Stimulated activated naive CD8-positive, alpha-beta T cell treated with anti-CD3 and anti-CD28 coated beads, Interleukin-15, Interleukin-2, amounts not matched to agents 100 ng/mL and 50 ng/mL, for 24 hours (primary cell): Measurements from ENCODE around the gene ZNF700.
A peak's percentile ranks its signal among the peaks of the same experiment; 100 is the strongest.
"Not testable (repeated sequence)": the region's sequence is repeated elsewhere in the genome, so short reads cannot be mapped to it uniquely, and the experiment has no call there.

Experiments used
- H3K27ac Mint-ChIP-seq: one replicate; pipeline ENCODE4 v1.8.0; 2021; ENCODE audit warnings: mild to moderate bottlenecking, mixed read lengths
- H3K27me3 Mint-ChIP-seq: one replicate; pipeline ENCODE4 v1.8.0; 2021; ENCODE audit warnings: mixed read lengths
- H3K36me3 Mint-ChIP-seq: one replicate; pipeline ENCODE4 v1.8.0; 2021; ENCODE audit warnings: low read depth, mixed read lengths
- H3K4me1 Mint-ChIP-seq: one replicate; pipeline ENCODE4 v1.8.0; 2021; ENCODE audit warnings: low read depth, mixed read lengths
- H3K4me3 Mint-ChIP-seq: one replicate; pipeline ENCODE4 v1.8.0; 2021; ENCODE audit warnings: mild to moderate bottlenecking, mixed read lengths
- H3K9me3 Mint-ChIP-seq: one replicate; pipeline ENCODE4 v1.8.0; 2021; ENCODE audit warnings: mixed read lengths

ZNF700 gene

DNA sequence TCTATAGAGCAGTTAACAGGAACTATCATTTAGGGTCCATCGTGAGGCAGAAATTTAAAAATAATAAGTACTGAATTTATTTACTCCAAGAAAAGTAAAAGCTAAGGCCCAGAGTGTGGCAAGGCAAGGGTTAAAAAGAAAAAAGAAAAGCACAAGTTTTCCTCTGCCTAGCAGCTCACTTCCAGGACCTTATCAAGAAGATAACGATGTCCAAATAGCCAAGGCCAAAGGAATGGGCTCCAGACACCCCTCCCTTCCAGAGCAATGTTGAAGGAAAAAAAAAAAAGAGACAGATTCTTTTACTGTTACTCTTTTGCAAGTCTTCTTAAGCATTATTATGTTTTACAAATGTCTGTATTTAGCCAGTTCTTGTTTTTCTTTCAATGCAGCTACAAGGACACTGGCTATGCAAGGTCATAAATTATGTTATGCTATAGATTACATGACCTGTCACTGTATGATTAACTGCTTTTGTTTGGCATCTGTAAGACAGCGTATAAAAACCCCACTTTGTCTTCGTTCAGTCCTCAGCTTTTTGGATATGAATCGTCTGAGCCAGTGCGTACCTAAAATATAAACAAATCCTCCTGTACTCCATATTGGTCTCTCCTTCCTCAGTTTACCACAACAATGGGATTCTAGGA lies 2.9 kb upstream of the ZNF700 start:
- H3K27ac Mint-ChIP-seq, result no peak overlapping the region
- peaks cover 34% of the 10 kb centered on the region for H3K4me1 Mint-ChIP-seq
- no peak overlapping the region for H3K4me3 Mint-ChIP-seq
- peaks cover 4% of the 10 kb centered on the region for H3K9me3 Mint-ChIP-seq
- H3K27me3 Mint-ChIP-seq, result no peaks in the 10 kb centered on the region
- peaks cover 5% of the 10 kb centered on the region for H3K36me3 Mint-ChIP-seq

DNA sequence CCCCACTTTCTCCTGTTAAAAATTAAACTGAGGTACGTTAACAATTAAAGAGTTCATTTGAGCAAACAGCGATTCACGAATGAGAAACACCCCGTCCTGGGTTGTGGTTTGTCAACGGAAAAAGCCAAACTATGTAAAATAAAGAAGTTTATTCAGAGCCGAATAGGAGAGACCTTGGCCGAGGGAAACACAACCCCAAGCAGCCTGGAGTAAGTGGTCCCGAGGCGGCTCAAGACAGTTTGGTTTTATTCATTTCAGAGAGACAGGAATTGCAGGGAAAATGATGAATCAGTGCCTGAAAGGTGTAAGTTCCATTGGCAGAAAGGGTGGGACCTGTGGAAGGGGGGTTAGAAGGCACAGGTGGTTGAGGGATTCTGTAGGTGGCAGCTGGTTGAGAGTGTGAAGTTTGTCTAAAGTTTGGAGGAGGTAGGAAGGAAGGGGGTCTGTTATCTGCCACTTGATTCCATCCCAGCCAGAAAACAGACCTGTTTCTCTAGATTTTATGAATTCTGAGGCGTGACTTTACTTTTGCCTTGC lies 812 bp downstream of the ZNF700 start:
- H3K27me3 Mint-ChIP-seq, H3K9me3 Mint-ChIP-seq: not testable (repeated sequence)
- Mint-ChIP-seq H3K36me3 (peaks cover 27% of the 10 kb centered on the region), H3K27ac (peak overlapping the region; percentile 92), H3K4me1 (peaks cover 57% of the 10 kb centered on the region), H3K4me3 (peak overlapping the region; percentile 98)

DNA sequence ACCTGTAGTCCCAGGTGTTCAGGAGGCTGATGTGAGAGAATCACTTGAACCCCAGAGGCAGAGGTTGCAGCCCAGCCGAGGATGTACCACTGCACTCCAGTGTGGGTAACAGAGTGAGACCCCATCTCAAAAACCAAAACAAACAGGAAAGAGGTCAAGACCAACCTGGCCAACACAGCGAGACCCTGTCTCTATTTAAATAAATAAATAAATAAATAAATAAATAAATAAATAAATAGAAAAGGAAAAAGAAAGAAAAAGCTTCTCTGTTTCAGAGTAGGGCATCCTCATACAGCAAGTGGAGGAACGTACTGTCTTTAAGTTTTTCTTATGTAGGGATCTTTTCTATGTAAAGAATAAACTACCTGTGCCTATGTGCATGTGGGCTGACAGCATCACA lies 2.3 kb downstream of the ZNF700 start:
- H3K4me3 Mint-ChIP-seq, result peak overlapping the region; percentile 10
- peaks cover 66% of the 10 kb centered on the region for H3K4me1 Mint-ChIP-seq
- no peaks in the 10 kb centered on the region for H3K9me3 Mint-ChIP-seq
- no peaks in the 10 kb centered on the region for H3K27me3 Mint-ChIP-seq
- no peak overlapping the region for H3K27ac Mint-ChIP-seq
- H3K36me3 Mint-ChIP-seq, result peaks cover 36% of the 10 kb centered on the region

DNA sequence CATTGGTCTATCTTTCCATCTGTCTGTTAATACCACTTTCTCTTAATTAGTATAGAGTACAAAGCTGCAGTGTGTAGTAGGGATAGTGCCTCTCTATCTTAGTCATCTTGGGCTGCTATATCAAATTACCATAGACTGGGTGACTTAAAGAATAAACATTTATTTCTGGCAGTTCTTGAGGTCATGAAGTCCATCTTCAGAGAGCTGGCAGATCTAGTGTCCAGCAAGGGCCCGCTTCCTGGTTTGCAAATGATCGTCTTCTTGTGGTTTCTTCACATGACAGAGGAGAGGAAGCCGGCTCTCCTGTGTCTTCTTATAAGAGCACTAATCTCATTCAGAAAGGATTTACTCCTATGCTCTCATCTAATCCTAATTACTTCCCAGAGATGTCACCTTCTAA lies 6.1 kb downstream of the ZNF700 start:
- H3K36me3 Mint-ChIP-seq, result peaks cover 63% of the 10 kb centered on the region
- no peaks in the 10 kb centered on the region for H3K9me3 Mint-ChIP-seq
- no peak overlapping the region for H3K27ac Mint-ChIP-seq
- H3K4me3 Mint-ChIP-seq, result no peak overlapping the region
- peaks cover 43% of the 10 kb centered on the region for H3K4me1 Mint-ChIP-seq
- no peaks in the 10 kb centered on the region for H3K27me3 Mint-ChIP-seq

DNA sequence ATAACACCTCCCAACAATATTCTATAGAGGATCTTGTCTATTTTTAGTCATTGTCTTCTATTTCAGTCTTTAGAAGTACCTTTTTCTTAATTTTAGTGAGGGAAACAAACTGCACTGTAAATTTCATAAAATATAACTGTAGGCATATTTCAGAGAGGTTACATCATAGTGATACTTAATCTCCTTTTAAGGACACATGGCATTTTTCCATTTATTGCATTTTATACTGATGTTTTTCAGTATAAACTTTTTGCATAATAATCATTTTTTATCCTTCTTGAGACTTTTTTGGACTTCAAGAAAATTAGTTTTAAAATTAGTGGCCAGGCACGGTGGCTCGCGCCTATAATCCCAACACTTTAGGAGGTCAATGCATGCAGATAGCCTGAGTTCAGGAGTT lies 6.6 kb downstream of the ZNF700 start:
- H3K4me3 Mint-ChIP-seq, result no peak overlapping the region
- H3K36me3 Mint-ChIP-seq, result peaks cover 67% of the 10 kb centered on the region
- no peak overlapping the region for H3K27ac Mint-ChIP-seq
- peaks cover 39% of the 10 kb centered on the region for H3K4me1 Mint-ChIP-seq
- no peaks in the 10 kb centered on the region for H3K9me3 Mint-ChIP-seq
- no peaks in the 10 kb centered on the region for H3K27me3 Mint-ChIP-seq

DNA sequence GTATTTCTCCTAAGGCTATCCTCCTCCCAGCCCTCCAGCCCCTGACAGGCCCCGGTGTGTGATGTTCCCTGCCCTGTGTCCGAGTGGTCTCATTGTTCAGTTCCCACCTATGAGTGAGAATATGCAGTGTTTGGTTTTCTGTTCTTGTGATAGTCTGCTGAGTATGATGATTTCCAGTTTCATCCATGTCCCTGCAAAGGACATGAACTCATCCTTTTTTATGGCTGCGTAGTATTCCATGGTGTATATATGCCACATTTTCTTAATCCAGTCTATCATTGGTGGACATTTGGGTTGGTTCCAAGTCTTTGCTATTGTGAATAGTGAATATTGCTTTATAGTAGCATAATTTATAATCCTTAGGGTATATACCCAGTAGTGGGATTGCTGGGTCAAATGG lies 10.9 kb downstream of the ZNF700 start:
- H3K36me3 Mint-ChIP-seq, result peaks cover 75% of the 10 kb centered on the region
- H3K9me3 Mint-ChIP-seq, H3K27me3 Mint-ChIP-seq, H3K27ac Mint-ChIP-seq, H3K4me3 Mint-ChIP-seq: not testable (repeated sequence)
- peaks cover 14% of the 10 kb centered on the region for H3K4me1 Mint-ChIP-seq

DNA sequence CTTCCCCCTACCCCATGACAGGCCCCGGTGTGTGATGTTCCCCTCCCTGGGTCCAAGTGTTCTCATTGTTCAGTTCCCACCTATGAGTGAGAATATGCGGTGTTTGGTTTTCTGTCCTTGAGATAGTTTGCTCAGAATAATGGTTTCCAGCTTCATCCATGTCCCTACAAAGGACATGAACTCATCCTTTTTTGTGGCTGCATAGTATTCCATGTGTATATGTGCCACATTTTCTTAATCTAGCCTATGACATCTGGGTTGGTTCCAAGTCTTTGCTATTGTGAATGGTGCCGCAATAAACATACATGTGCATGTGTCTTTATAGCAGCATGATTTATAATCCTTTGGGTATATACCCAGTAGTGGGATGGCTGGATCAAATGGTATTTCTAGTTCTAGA lies 13.5 kb downstream of the ZNF700 start:
- H3K36me3 Mint-ChIP-seq, result peaks cover 83% of the 10 kb centered on the region
- not testable (repeated sequence) for H3K4me3 Mint-ChIP-seq, H3K4me1 Mint-ChIP-seq, H3K27me3 Mint-ChIP-seq, H3K27ac Mint-ChIP-seq
- H3K9me3 Mint-ChIP-seq, result peaks cover 19% of the 10 kb centered on the region

DNA sequence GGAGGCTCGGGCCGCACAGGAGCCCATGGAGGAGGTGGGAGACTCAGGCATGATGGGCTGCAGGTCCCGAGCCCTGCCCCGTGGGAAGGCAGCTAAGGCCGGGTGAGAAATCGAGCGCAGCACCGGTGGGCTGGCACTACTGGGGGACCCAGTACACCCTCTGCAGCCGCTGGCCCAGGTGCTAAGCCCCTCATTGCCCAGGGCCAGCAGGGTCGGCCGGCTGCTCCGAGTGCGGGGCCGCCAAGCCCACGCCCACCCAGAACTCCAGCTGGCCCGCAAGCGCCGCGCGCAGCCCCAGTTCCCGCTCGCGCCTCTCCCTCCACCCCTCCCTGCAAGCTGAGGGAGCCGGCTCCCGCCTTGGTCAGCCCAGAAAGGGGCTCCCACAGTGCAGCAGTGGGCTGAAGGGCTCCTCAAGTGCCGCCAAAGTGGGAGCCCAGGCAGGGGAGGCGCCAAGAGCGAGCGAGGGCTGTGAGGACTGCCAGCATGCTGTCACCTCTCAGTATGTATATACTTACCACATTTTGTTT lies 16.5 kb downstream of the ZNF700 start:
- H3K9me3 Mint-ChIP-seq, result peaks cover 27% of the 10 kb centered on the region

DNA sequence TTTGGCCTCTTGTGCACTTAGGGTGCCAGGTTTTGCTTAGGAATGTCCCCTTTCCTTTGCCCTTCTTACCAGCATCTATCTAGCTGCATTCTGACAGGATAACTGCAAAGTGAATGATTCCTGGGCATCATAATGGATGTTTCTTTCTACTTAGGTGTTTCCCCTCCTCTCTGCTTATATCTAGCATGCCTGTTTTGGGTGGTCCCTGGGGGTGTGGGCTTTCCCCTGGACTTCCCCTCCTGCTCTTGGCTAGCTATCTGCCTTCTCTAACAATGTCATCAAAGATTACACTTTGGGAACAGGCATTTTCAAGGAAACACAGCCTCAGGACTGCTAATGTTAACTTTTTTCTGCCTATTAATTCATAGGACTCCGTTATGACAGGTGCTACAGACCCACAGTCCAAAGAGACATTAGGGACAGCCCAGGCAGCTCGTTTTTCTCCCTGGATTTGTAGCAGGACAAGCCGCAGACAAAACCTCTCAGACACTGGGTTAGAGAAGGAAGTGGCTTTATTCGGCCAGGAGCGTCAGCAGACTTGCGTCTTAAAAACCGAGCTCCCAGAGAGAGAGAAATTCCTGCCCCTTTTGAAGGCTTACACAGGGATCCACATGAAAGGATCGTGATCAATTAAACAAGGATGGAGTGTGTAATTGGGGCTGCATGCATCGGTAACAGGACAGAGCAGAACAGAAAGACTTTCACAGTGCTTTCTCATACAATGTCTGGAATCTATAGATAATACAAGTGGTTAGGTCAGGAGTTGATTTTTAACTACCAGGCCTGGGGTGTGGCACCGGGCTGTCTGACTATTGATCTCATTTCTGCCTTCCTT lies 17.3 kb downstream of the ZNF700 start:
- Mint-ChIP-seq H3K36me3 (peaks cover 89% of the 10 kb centered on the region), H3K4me3 (no peak overlapping the region), H3K9me3 (peaks cover 28% of the 10 kb centered on the region)

More for the DNA sequence above, 16.5 kb downstream of the ZNF700 start:
- not testable (repeated sequence) for H3K27me3 Mint-ChIP-seq, H3K4me1 Mint-ChIP-seq, H3K4me3 Mint-ChIP-seq, H3K27ac Mint-ChIP-seq
- H3K36me3 Mint-ChIP-seq, result peaks cover 89% of the 10 kb centered on the region

DNA sequence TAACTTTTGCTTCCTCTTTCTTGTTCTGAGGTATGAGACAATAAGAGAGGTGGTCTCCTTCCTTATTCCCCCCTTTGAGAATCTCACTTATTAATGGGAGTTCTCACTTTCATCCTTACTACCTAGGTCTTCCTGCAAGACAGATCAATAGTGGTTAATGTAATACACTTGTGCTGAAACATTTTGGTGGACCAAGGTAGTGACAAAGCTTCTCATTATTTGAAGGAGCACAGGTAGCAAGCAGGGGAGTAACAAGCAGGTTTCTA lies 17.9 kb downstream of the ZNF700 start:
- H3K27ac Mint-ChIP-seq, result no peak overlapping the region
- H3K27me3 Mint-ChIP-seq, result no peaks in the 10 kb centered on the region
- H3K4me1 Mint-ChIP-seq, result no peaks in the 10 kb centered on the region
- peaks cover 29% of the 10 kb centered on the region for H3K9me3 Mint-ChIP-seq
- H3K4me3 Mint-ChIP-seq, result no peak overlapping the region
- peaks cover 91% of the 10 kb centered on the region for H3K36me3 Mint-ChIP-seq

More for the DNA sequence above, 17.3 kb downstream of the ZNF700 start:
- no peaks in the 10 kb centered on the region for H3K4me1 Mint-ChIP-seq
- H3K27me3 Mint-ChIP-seq, result no peaks in the 10 kb centered on the region
- H3K27ac Mint-ChIP-seq, result no peak overlapping the region

DNA sequence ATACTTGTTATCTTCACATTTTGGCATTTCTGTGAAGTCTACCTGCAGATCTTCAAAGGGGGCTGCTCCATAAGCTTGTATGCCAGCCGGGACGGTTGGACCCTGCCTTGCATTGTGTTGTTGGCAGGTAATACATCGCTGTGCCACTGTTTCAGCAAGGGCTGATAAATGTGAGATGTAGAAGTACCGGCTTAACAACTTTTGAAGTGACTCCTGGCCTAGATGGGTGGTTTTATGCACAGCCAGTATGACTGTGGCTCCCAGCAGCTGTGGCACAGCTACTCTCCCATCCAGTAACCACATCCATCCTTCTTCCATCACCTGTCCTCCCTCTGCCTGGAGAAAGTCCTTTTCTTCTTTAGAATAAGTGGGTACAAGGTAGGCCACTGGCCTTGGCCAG lies 19.7 kb downstream of the ZNF700 start:
- H3K27me3 Mint-ChIP-seq, result no peaks in the 10 kb centered on the region
- H3K36me3 Mint-ChIP-seq, result peaks cover 97% of the 10 kb centered on the region
- peaks cover 45% of the 10 kb centered on the region for H3K9me3 Mint-ChIP-seq
- H3K27ac Mint-ChIP-seq, result no peak overlapping the region
- no peak overlapping the region for H3K4me3 Mint-ChIP-seq
- no peaks in the 10 kb centered on the region for H3K4me1 Mint-ChIP-seq

DNA sequence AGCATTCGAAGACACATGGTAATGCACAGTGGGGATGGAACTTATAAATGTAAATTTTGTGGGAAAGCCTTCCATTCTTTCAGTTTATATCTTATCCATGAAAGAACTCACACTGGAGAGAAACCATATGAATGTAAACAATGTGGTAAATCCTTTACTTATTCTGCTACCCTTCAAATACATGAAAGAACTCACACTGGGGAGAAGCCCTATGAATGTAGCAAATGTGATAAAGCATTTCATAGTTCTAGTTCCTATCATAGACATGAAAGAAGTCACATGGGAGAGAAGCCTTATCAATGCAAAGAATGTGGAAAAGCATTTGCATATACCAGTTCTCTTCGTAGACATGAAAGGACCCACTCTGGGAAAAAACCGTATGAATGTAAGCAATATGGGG lies 23.7 kb downstream of the ZNF700 start:
- H3K36me3 Mint-ChIP-seq, result peaks cover 97% of the 10 kb centered on the region
- H3K9me3 Mint-ChIP-seq, result peaks cover 52% of the 10 kb centered on the region
- H3K4me3 Mint-ChIP-seq, result no peak overlapping the region
- no peak overlapping the region for H3K27ac Mint-ChIP-seq
- H3K4me1 Mint-ChIP-seq, result no peaks in the 10 kb centered on the region
- H3K27me3 Mint-ChIP-seq, result no peaks in the 10 kb centered on the region

DNA sequence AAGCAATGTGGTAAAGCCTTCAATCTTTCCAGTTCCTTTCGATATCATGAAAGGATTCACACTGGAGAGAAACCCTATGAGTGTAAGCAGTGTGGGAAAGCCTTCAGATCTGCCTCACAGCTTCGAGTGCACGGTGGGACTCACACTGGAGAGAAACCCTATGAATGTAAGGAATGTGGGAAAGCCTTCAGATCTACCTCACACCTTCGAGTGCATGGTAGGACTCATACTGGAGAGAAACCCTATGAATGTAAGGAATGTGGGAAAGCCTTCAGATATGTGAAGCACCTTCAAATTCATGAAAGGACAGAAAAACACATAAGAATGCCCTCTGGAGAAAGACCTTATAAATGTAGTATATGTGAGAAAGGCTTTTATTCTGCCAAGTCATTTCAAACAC lies 24.3 kb downstream of the ZNF700 start:
- Mint-ChIP-seq H3K36me3 (peaks cover 91% of the 10 kb centered on the region), H3K9me3 (peaks cover 50% of the 10 kb centered on the region), H3K4me3 (no peak overlapping the region), H3K27me3 (no peaks in the 10 kb centered on the region), H3K27ac (no peak overlapping the region), H3K4me1 (no peaks in the 10 kb centered on the region)

DNA sequence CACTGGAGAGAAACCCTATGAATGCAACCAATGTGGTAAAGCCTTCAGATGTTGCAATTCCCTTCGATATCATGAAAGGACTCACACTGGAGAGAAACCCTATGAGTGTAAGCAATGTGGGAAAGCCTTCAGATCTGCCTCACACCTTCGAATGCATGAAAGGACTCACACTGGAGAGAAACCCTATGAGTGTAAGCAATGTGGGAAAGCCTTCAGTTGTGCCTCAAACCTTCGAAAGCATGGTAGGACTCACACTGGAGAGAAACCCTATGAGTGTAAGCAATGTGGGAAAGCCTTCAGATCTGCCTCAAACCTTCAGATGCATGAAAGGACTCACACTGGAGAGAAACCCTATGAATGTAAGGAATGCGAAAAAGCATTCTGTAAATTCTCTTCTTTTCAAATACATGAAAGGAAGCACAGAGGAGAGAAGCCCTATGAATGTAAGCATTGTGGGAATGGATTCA lies 24.7 kb downstream of the ZNF700 start:
- Mint-ChIP-seq H3K36me3 (peaks cover 91% of the 10 kb centered on the region), H3K4me3 (peak overlapping the region; percentile 7), H3K9me3 (peaks cover 48% of the 10 kb centered on the region)
- not testable (repeated sequence) for H3K4me1 Mint-ChIP-seq, H3K27ac Mint-ChIP-seq, H3K27me3 Mint-ChIP-seq

DNA sequence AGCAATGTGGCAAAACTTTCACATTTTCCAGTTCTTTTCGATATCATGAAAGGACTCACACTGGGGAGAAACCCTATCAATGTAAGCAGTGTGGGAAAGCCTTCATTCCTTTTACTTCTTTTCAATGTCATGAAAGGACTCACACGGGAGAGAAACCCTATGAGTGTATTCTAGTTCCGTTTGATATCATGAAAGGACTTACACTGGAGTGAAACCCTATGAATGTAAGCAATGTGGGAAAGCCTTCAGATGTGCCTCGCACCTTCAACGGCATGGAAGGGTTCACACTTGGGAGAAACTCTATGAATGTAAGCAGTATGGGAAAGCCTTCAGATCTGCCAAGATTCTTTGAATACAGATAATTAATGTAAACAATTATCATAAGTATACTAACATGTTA lies 25.4 kb downstream of the ZNF700 start:
- H3K4me3 Mint-ChIP-seq, result no peak overlapping the region
- H3K4me1 Mint-ChIP-seq, result no peaks in the 10 kb centered on the region
- H3K36me3 Mint-ChIP-seq, result peaks cover 86% of the 10 kb centered on the region
- H3K27me3 Mint-ChIP-seq, result no peaks in the 10 kb centered on the region
- H3K27ac Mint-ChIP-seq, result no peak overlapping the region
- peaks cover 49% of the 10 kb centered on the region for H3K9me3 Mint-ChIP-seq
